ENCODE results near the gene GALNT14. TPM values are rescaled to one million over a fixed set of nuclear protein-coding genes. Genes with fewer than 3 reads are reported as not detected.
A peak's percentile ranks its signal among the peaks of the same experiment; 100 is the strongest.

Gene GALNT14
- total RNA-seq, 1 donor from 2014 or later, result 0.83 TPM

- ATAC-seq, result no peak
- Histone ChIP-seq H3K4me3 (no peak overlapping the region), H3K36me3 (no peaks in the 10 kb centered on the region), H3K27me3 (ENCODE audit: low read depth) (no peaks in the 10 kb centered on the region), H3K9me3 (no peaks in the 10 kb centered on the region), H3K4me1 (no peaks in the 10 kb centered on the region), H3K27ac (no peak overlapping the region)
- no peak for DNase-seq
- TF ChIP-seq CTCF (IDR thresholded peaks at IDR 0.05), result no peak
- intact Hi-C loops (cut with DNase I), result no loop called here
Measured at GRCh38 chr2:30865243-30865642, 273.0 kb downstream of the GALNT14 start.

- Histone ChIP-seq H3K27ac (no peak overlapping the region), H3K36me3 (no peaks in the 10 kb centered on the region), H3K9me3 (no peaks in the 10 kb centered on the region), H3K4me3 (no peak overlapping the region), H3K4me1 (no peaks in the 10 kb centered on the region), H3K27me3 (ENCODE audit: low read depth) (no peaks in the 10 kb centered on the region)
- peak; percentile 66 to 71 for ATAC-seq
- intact Hi-C loops (cut with DNase I), result no loop called here
- peak; percentile 59 for DNase-seq
- TF ChIP-seq CTCF (IDR thresholded peaks at IDR 0.05), result peak; percentile 63
Measured at GRCh38 chr2:30862054-30862651, 276.1 kb downstream of the GALNT14 start.

GRCh38 chr2:30860726-30861125 lies 277.5 kb downstream of the GALNT14 start:
- DNase-seq, result no peak
- H3K27me3 ChIP-seq (ENCODE audit: low read depth), result no peaks in the 10 kb centered on the region
- no peak overlapping the region for H3K27ac ChIP-seq
- no peaks in the 10 kb centered on the region for H3K4me1 ChIP-seq
- H3K9me3 ChIP-seq, result no peaks in the 10 kb centered on the region
- ATAC-seq, result no peak
- intact Hi-C loops (cut with DNase I), result no loop called here
- H3K36me3 ChIP-seq, result no peaks in the 10 kb centered on the region
- TF ChIP-seq CTCF (IDR thresholded peaks at IDR 0.05), result no peak
- H3K4me3 ChIP-seq, result no peak overlapping the region

Other genes starting within 250 kb of the GALNT14 start
- 0.15 TPM for gene CAPN14, start 79.1 kb upstream of the GALNT14 start, total RNA-seq
- gene EHD3, start 95.7 kb upstream of the GALNT14 start, total RNA-seq, result 11.0 TPM